Neural progenitor cell (in vitro differentiated cells): Measurements from ENCODE around the gene TXNRD1. TPM values are rescaled to one million over a fixed set of nuclear protein-coding genes. Genes with fewer than 3 reads are reported as not detected.
"Not testable (repeated sequence)": the region's sequence is repeated elsewhere in the genome, so short reads cannot be mapped to it uniquely, and the experiment has no call there.

ENCODE experiments used
- DNase-seq: peaks from one replicate; pipeline ENCODE4 v3.0.0-alpha.2; 2016; ENCODE audit warnings: low spot score
- H2AFZ ChIP-seq: fragments of 200-600 bp; sonication (generic); replicated peaks from 2 replicates; pipeline ENCODE4 v1.6.1; 2016; ENCODE audit warnings: antibody characterized with exemption
- H3F3A ChIP-seq: fragments of 200-600 bp; sonication (generic); 2 replicates; pipeline ENCODE4 v1.6.1; 2016; ENCODE audit warnings: antibody characterized with exemption, low read depth
- H3K27ac ChIP-seq: fragments of 200-600 bp; sonication (generic); 2 replicates; pipeline ENCODE4 v1.5.1; 2016; ENCODE audit warnings: mild to moderate bottlenecking
- H3K27me3 ChIP-seq: fragments of 200-600 bp; sonication (generic); 2 replicates; pipeline ENCODE4 v1.6.1; 2016; ENCODE audit warnings: mild to moderate bottlenecking, moderate library complexity
- H3K36me3 ChIP-seq: fragments of 200-600 bp; sonication (generic); 2 replicates; pipeline ENCODE4 v1.5.1; 2016
- H3K4me1 ChIP-seq: fragments of 200-600 bp; sonication (generic); 2 replicates; pipeline ENCODE4 v1.6.1; 2016; ENCODE audit warnings: mixed run types
- H3K4me2 ChIP-seq: fragments of 200-600 bp; sonication (generic); 2 replicates; pipeline ENCODE4 v1.6.1; 2016
- H3K4me3 ChIP-seq: fragments of 200-600 bp; sonication (generic); 2 replicates; pipeline ENCODE4 v1.5.1; 2016
- H3K79me2 ChIP-seq: fragments of 200-600 bp; sonication (generic); 2 replicates; pipeline ENCODE4 v1.6.1; 2016; ENCODE audit warnings: low read depth
- H3K9ac ChIP-seq: fragments of 200-600 bp; sonication (generic); 2 replicates; pipeline ENCODE4 v1.6.1; 2016
- H3K9me3 ChIP-seq: fragments of 200-600 bp; sonication (generic); 2 replicates; pipeline ENCODE4 v1.5.1; 2016; ENCODE audit warnings: low read depth
- H4K20me1 ChIP-seq: fragments of 200-600 bp; sonication (generic); 2 replicates; pipeline ENCODE4 v1.6.1; 2016; ENCODE audit warnings: low read depth
- H3K27ac Mint-ChIP-seq: 3 replicates; pipeline ENCODE4 v1.8.0; 2021; ENCODE audit warnings: mixed read lengths
- H3K27me3 Mint-ChIP-seq: 2 replicates; pipeline ENCODE4 v1.8.0; 2022; ENCODE audit warnings: low read depth, mild to moderate bottlenecking, inconsistent platforms, moderate library complexity, mixed read lengths; ENCODE audit not compliant: insufficient read depth
- H3K36me3 Mint-ChIP-seq: 3 replicates; pipeline ENCODE4 v1.8.0; 2021; ENCODE audit warnings: mixed read lengths
- H3K4me1 Mint-ChIP-seq: 3 replicates; pipeline ENCODE4 v1.8.0; 2021; ENCODE audit warnings: mixed read lengths
- H3K4me3 Mint-ChIP-seq: 3 replicates; pipeline ENCODE4 v1.8.0; 2021; ENCODE audit warnings: mild to moderate bottlenecking, moderate library complexity, mixed read lengths
- H3K9me3 Mint-ChIP-seq: 3 replicates; pipeline ENCODE4 v1.8.0; 2020; ENCODE audit warnings: mixed read lengths
- EZH2 ChIP-seq: fragments of 200-600 bp; sonication (generic); IDR thresholded peaks from 2 replicates; pipeline ENCODE4 v1.6.1; 2017; ENCODE audit warnings: antibody characterized with exemption, mild to moderate bottlenecking, moderate library complexity
- EZH2phosphoT487 ChIP-seq: fragments of 200-600 bp; sonication (generic); IDR thresholded peaks from 2 replicates; pipeline ENCODE4 v1.6.1; 2017; ENCODE audit warnings: antibody characterized with exemption
- total RNA-seq: library from RNA; depleted of rRNA; stranded (reverse); fragments of >200 nt; gene quantifications from 2 replicates; pipeline ENCODE4 v1.2.3, GENCODE V29; 2015; ENCODE audit warnings: low replicate concordance
- TF ChIP-seq, protein P1 (sequence below): fragments of 200-600 bp; sonication (generic); IDR thresholded peaks from 2 replicates; pipeline ENCODE4 v1.5.1; 2017; ENCODE audit warnings: antibody characterized with exemption, mild to moderate bottlenecking

Gene TXNRD1
- total RNA-seq, 1 donor from 2014 or later: 99.8 TPM

DNA sequence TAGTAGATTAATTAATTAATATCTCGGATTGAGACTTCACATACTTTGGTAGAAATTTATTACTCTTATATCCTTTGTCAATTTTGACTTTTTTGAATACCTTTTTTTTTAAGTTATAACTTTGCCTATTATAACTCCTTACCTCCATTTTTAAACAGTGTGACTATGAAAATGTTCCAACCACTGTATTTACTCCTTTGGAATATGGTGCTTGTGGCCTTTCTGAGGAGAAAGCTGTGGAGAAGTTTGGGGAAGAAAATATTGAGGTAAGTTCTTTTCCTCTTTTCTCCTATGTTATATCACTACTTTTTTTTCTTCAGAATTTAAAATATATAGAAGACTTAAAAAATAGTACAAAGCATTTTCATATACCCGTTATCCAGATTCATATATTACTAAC, 115.8 kb downstream of the TXNRD1 start:
- H3K4me1 Mint-ChIP-seq: no peaks in the 10 kb centered on the region
- Histone ChIP-seq H3K9me3 (no peaks in the 10 kb centered on the region), H2AFZ (no peak overlapping the region), H3K36me3 (peaks cover 12% of the 10 kb centered on the region), H3K4me1 (no peaks in the 10 kb centered on the region), H3K4me2 (no peak overlapping the region), H3K79me2 (no peaks in the 10 kb centered on the region), H3K4me3 (no peak overlapping the region), H3K27ac (no peak overlapping the region), H3F3A (peaks cover 4% of the 10 kb centered on the region), H3K27me3 (no peaks in the 10 kb centered on the region), H3K9ac (no peak overlapping the region), H4K20me1 (peaks cover 4% of the 10 kb centered on the region)
- DNase-seq: no peak
- H3K9me3 Mint-ChIP-seq: no peaks in the 10 kb centered on the region
- no peaks in the 10 kb centered on the region for H3K27me3 Mint-ChIP-seq
- no peak overlapping the region for H3K4me3 Mint-ChIP-seq
- TF ChIP-seq, protein P1, sequence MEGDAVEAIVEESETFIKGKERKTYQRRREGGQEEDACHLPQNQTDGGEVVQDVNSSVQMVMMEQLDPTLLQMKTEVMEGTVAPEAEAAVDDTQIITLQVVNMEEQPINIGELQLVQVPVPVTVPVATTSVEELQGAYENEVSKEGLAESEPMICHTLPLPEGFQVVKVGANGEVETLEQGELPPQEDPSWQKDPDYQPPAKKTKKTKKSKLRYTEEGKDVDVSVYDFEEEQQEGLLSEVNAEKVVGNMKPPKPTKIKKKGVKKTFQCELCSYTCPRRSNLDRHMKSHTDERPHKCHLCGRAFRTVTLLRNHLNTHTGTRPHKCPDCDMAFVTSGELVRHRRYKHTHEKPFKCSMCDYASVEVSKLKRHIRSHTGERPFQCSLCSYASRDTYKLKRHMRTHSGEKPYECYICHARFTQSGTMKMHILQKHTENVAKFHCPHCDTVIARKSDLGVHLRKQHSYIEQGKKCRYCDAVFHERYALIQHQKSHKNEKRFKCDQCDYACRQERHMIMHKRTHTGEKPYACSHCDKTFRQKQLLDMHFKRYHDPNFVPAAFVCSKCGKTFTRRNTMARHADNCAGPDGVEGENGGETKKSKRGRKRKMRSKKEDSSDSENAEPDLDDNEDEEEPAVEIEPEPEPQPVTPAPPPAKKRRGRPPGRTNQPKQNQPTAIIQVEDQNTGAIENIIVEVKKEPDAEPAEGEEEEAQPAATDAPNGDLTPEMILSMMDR: no peak
- no peak for TF ChIP-seq EZH2
- TF ChIP-seq EZH2phosphoT487: no peak
- H3K27ac Mint-ChIP-seq: no peak overlapping the region
- peaks cover 4% of the 10 kb centered on the region for H3K36me3 Mint-ChIP-seq

DNA sequence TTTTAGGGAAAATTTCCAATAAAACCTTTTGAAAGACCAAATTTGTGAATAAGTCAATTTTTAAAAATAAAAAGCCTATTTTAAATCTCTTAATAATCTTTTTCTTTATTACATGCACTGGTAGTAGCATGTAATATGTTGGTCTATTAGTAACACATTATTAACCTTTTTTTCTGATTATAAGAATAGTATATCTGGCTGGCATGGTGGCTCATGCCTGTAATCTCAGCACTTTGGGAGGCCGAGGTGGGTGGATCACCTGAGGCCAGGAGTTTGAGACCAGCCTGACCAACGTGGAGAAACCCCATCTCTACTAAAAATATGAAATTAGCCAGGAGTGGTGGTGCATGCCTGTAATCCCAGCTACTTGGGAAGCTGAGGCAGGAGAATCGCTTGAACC, 116.7 kb downstream of the TXNRD1 start:
- not testable (repeated sequence) for H3K9me3 ChIP-seq, H3K4me3 ChIP-seq, H3K27ac Mint-ChIP-seq, H3K9me3 Mint-ChIP-seq, H3K79me2 ChIP-seq, H3K4me2 ChIP-seq, H4K20me1 ChIP-seq, H2AFZ ChIP-seq, H3K4me1 ChIP-seq, H3K27me3 Mint-ChIP-seq, H3K27me3 ChIP-seq, H3F3A ChIP-seq, DNase-seq, H3K4me3 Mint-ChIP-seq, H3K36me3 Mint-ChIP-seq, H3K27ac ChIP-seq, H3K9ac ChIP-seq, H3K4me1 Mint-ChIP-seq
- peaks cover 12% of the 10 kb centered on the region for H3K36me3 ChIP-seq

DNA sequence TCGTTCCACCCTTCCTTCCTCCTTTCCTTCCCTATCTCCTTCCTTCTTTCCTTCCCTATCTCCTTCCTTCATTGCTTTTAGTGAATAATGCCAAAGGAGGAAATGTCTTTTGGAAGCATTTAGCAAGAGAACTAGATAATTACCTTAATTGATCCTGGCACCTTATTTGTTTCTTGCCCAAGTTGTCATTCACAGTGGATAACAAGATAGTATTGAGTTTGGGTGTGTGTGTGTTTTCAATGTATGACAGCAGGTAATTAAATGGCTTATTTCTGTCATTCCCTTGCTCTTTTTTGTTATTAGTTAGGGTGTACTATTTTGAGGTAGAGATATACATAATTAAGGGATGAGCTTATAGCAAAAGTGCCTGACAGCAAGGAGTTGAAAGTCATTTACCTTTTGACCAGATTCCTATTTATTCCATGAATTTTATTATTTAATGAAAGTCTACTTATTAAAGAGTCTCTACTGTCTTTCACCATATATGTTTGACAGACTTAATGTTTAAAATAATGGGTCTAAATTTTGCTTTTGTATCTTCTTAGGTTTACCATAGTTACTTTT, 118.2 kb downstream of the TXNRD1 start:
- Histone ChIP-seq H3K79me2 (no peaks in the 10 kb centered on the region), H3K4me3 (no peak overlapping the region), H4K20me1 (peaks cover 4% of the 10 kb centered on the region), H3K36me3 (peaks cover 12% of the 10 kb centered on the region), H3K9ac (no peak overlapping the region), H3K27ac (no peak overlapping the region), H3K27me3 (no peaks in the 10 kb centered on the region), H2AFZ (no peak overlapping the region), H3K4me2 (no peak overlapping the region), H3K4me1 (no peaks in the 10 kb centered on the region), H3F3A (peaks cover 4% of the 10 kb centered on the region), H3K9me3 (no peaks in the 10 kb centered on the region)
- no peak overlapping the region for H3K4me3 Mint-ChIP-seq
- no peak overlapping the region for H3K27ac Mint-ChIP-seq
- peaks cover 4% of the 10 kb centered on the region for H3K36me3 Mint-ChIP-seq
- H3K27me3 Mint-ChIP-seq: no peaks in the 10 kb centered on the region
- DNase-seq: no peak
- no peaks in the 10 kb centered on the region for H3K4me1 Mint-ChIP-seq
- TF ChIP-seq EZH2phosphoT487 (no peak), EZH2 (no peak)
- TF ChIP-seq, protein P1: no peak
- H3K9me3 Mint-ChIP-seq: no peaks in the 10 kb centered on the region

DNA sequence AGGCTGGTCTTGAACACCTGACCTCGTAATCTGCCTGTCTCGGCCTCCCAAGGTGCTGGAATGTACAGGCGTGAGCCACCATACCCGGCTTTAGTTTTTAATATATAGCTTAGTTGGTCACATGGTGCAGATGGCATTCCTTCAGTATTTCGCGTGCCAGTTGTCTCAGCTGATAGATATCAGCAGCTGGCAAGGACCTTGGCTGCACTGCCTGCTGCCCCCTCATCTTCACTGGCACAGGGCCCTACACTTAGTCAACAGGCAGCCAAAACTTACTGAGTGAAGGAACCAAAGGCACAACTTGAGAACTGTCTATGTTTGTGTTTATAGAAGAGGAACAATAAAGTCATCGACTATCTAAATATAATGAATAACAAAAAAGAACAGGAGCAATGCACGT, 119.0 kb downstream of the TXNRD1 start:
- Histone ChIP-seq H3F3A (no peaks in the 10 kb centered on the region), H3K79me2 (no peaks in the 10 kb centered on the region), H2AFZ (no peak overlapping the region), H3K4me3 (no peak overlapping the region), H3K36me3 (peaks cover 12% of the 10 kb centered on the region), H3K27ac (no peak overlapping the region), H3K4me1 (no peaks in the 10 kb centered on the region), H4K20me1 (no peaks in the 10 kb centered on the region), H3K9ac (no peak overlapping the region), H3K4me2 (no peak overlapping the region), H3K27me3 (no peaks in the 10 kb centered on the region), H3K9me3 (no peaks in the 10 kb centered on the region)
- Mint-ChIP-seq H3K4me1 (peaks cover under 1% of the 10 kb centered on the region), H3K4me3 (no peak overlapping the region), H3K27ac (no peak overlapping the region), H3K27me3 (no peaks in the 10 kb centered on the region), H3K9me3 (no peaks in the 10 kb centered on the region), H3K36me3 (peaks cover 6% of the 10 kb centered on the region)
- no peak for DNase-seq
- TF ChIP-seq, protein P1: no peak
- TF ChIP-seq EZH2 (no peak), EZH2phosphoT487 (no peak)
